AG09309 (cell line): ENCODE measurements around the gene TBC1D1.
A peak's percentile ranks its signal among the peaks of the same experiment; 100 is the strongest.

Experiments
- DNase-seq: peaks from one replicate; pipeline ENCODE4 v3.0.0-alpha.2; 2010; ENCODE audit warnings: low read depth
- H3K4me3 ChIP-seq: 2 replicates; pipeline ENCODE4 v1.5.1; 2011; ENCODE audit warnings: mild to moderate bottlenecking, low read depth, low read length, moderate library complexity; ENCODE audit not compliant: control insufficient read depth
- CTCF ChIP-seq: IDR thresholded peaks from 2 replicates; pipeline ENCODE4 v1.5.1; 2011; ENCODE audit warnings: mild to moderate bottlenecking, low read depth, low read length, inconsistent platforms; ENCODE audit not compliant: insufficient read depth, control insufficient read depth; ENCODE audit errors: missing control alignments

TBC1D1 gene

GRCh38 chr4:38034986-38035882 lies 144.3 kb downstream of the TBC1D1 start:
- peak; percentile 62 for TF ChIP-seq CTCF
- no peak overlapping the region for H3K4me3 ChIP-seq
- DNase-seq = peak; percentile 21

GRCh38 chr4:38036548-38036947 lies 145.7 kb downstream of the TBC1D1 start:
- DNase-seq = no peak
- no peak overlapping the region for H3K4me3 ChIP-seq
- TF ChIP-seq CTCF = no peak

- no peak for DNase-seq
- no peak overlapping the region for H3K4me3 ChIP-seq
- TF ChIP-seq CTCF = no peak
These were observed 146.7 kb downstream of the TBC1D1 start for GRCh38 chr4:38037612-38038011.

GRCh38 chr4:38040619-38041018 lies 149.7 kb downstream of the TBC1D1 start:
- no peak for TF ChIP-seq CTCF
- H3K4me3 ChIP-seq = no peak overlapping the region
- DNase-seq = no peak

GRCh38 chr4:38044060-38044459 lies 153.2 kb downstream of the TBC1D1 start:
- no peak for TF ChIP-seq CTCF
- H3K4me3 ChIP-seq = no peak overlapping the region
- DNase-seq = no peak

- no peak for TF ChIP-seq CTCF
- no peak for DNase-seq
These were observed 154.6 kb downstream of the TBC1D1 start for GRCh38 chr4:38045289-38045988.

More at GRCh38 chr4:38045289-38045988, 154.6 kb downstream of the TBC1D1 start:
- H3K4me3 ChIP-seq = no peak overlapping the region
